Keratinocyte (primary cell): ENCODE measurements around the gene OTOF. TPM values are rescaled to one million over a fixed set of nuclear protein-coding genes. Genes with fewer than 3 reads are reported as not detected.

ENCODE experiments used
- DNase-seq: peaks from one replicate; pipeline ENCODE4 v3.0.0-alpha.2; 2011; ENCODE audit warnings: low read depth, missing footprints, low spot score
- FAIRE-seq: peaks from 2 replicates; lab custom pipeline; 2011; peaks lifted over from hg19 to GRCh38; lab: Jason Lieb, UNC
- H2AFZ ChIP-seq: 2 replicates; pipeline ENCODE4 v1.6.0; 2012; ENCODE audit warnings: low read length, control low read depth, inconsistent platforms; ENCODE audit not compliant: control insufficient read depth
- H3K27ac ChIP-seq: 2 replicates; pipeline ENCODE4 v1.5.1; 2011; ENCODE audit warnings: low read length; ENCODE audit not compliant: control insufficient read depth, insufficient read depth
- H3K27me3 ChIP-seq: 3 replicates; pipeline ENCODE4 v1.6.0; 2011; ENCODE audit warnings: low read length; ENCODE audit not compliant: control insufficient read depth, insufficient read depth; ENCODE audit errors: extremely low read depth
- H3K36me3 ChIP-seq, 2 experiments: 2 replicates in 1 of 2; 3 replicates in 1 of 2; pipeline ENCODE4 v1.5.1; 2011; ENCODE audit warnings: low read length in 2 of 2, mild to moderate bottlenecking in 1 of 2; ENCODE audit not compliant: control insufficient read depth in 2 of 2, insufficient read depth in 2 of 2; ENCODE audit errors: extremely low read depth in 1 of 2
- H3K4me1 ChIP-seq: 3 replicates; pipeline ENCODE4 v1.5.1; 2011; ENCODE audit warnings: low read length; ENCODE audit not compliant: control insufficient read depth, insufficient read depth; ENCODE audit errors: extremely low read depth
- H3K4me2 ChIP-seq: 3 replicates; pipeline ENCODE4 v1.6.0; 2011; ENCODE audit warnings: low read depth, low read length; ENCODE audit not compliant: control insufficient read depth, insufficient read depth; ENCODE audit errors: extremely low read depth
- H3K4me3 ChIP-seq, 3 experiments: fragments of 200-600 bp in 1 of 3; sonication (generic) in 1 of 3; 2 replicates in 2 of 3; 3 replicates in 1 of 3; pipeline ENCODE4 v1.5.1; 2011 to 2016; ENCODE audit warnings: low read length in 3 of 3, mild to moderate bottlenecking in 3 of 3, control low read depth in 2 of 3, inconsistent platforms in 1 of 3, low read depth in 1 of 3, mixed read lengths in 1 of 3, mixed run types in 1 of 3, moderate library complexity in 1 of 3; ENCODE audit not compliant: control insufficient read depth in 2 of 3, insufficient read depth in 2 of 3; ENCODE audit errors: extremely low read depth in 1 of 3
- H3K79me2 ChIP-seq: 2 replicates; pipeline ENCODE4 v1.6.0; 2012; ENCODE audit warnings: low read length; ENCODE audit not compliant: control insufficient read depth, insufficient read depth
- H3K9ac ChIP-seq: 3 replicates; pipeline ENCODE4 v1.6.0; 2011; ENCODE audit warnings: low read length; ENCODE audit not compliant: control insufficient read depth, insufficient read depth; ENCODE audit errors: extremely low read depth
- H3K9me1 ChIP-seq: 3 replicates; pipeline ENCODE4 v1.6.0; 2011; ENCODE audit warnings: low read length; ENCODE audit not compliant: control insufficient read depth, insufficient read depth; ENCODE audit errors: extremely low read depth
- H3K9me3 ChIP-seq: 2 replicates; pipeline ENCODE4 v1.5.1; 2012; ENCODE audit warnings: low read depth, low read length; ENCODE audit not compliant: control insufficient read depth
- H4K20me1 ChIP-seq: 3 replicates; pipeline ENCODE4 v1.6.0; 2011; ENCODE audit warnings: low read length; ENCODE audit not compliant: control insufficient read depth, insufficient read depth; ENCODE audit errors: extremely low read depth
- EZH2 ChIP-seq: IDR thresholded peaks from one replicate; pipeline ENCODE4 v1.6.1; 2012; ENCODE audit warnings: inconsistent platforms, mild to moderate bottlenecking, low read length, moderate library complexity
- dilution Hi-C: fragments of 300-500 bp; cut with MboI; formaldehyde crosslinking; loops from one replicate; pipeline ENCODE4 v1.7.0; 2020; ENCODE audit warnings: low sequenced_read_pairs; ENCODE audit not compliant: extremely low pct_ligation_motif_present
- polyA plus RNA-seq, 5 experiments: library from polyadenylated mRNA; depleted of rRNA in 3 of 5; stranded (reverse) in 3 of 5; stranded (forward) in 1 of 5; unstranded in 1 of 5; fragments of >200 nt; gene quantifications; 1 replicate in 1 of 5; 2 replicates in 3 of 5; 3 replicates in 1 of 5; pipeline versions ENCODE4 v1.2.1 to v1.2.3, GENCODE V29; 2011 to 2012; ENCODE audit warnings: missing spikeins in 2 of 5, low read depth in 1 of 5, low replicate concordance in 1 of 5
- TF ChIP-seq, protein P1 (sequence below), 3 experiments: IDR thresholded peaks in 1 of 3; conservative IDR thresholded peaks in 1 of 3; optimal IDR thresholded peaks in 1 of 3; 2 replicates in 2 of 3; 3 replicates in 1 of 3; pipeline versions ENCODE3 to v1.5.1; 2011; ENCODE audit warnings: low read length in 3 of 3, mild to moderate bottlenecking in 3 of 3, moderate library complexity in 2 of 3, control low read depth in 1 of 3, inconsistent platforms in 1 of 3; ENCODE audit not compliant: insufficient read depth in 2 of 3; ENCODE audit errors: extremely low read depth in 1 of 3

Gene OTOF
- polyA plus RNA-seq, 1 donor (not counting 4 experiments of a cell fraction or from before 2014, with no cell fraction given): not detected

DNA sequence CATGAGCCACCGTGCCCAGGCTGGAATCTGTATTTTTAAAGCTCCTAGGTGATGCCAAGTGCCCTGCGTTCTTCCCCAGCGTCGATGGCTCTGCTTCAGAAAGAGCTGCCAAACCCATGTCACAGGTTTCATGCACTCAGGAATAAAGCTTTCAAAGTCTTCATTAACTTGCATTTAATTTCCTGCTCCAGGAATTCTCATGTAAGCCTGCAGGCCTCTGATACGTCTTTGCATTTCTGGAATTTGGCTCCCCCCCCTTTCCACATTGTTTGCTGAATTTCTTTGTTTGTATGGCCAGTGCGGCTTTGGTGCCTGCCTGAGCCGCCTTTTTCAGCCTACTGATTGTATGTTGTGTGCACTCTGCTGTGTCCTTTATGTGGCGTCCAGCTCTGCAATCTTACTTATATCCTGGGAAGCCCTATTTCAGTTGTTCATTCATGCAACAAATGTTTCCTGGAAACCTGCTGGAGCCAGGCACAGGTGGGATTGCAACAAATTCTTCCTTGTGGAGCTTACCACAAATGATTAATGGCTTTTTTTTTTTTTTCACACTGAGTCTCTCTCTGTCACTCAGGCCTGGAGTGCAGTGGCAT lies 17.9 kb upstream of the OTOF start:
- H3K36me3 ChIP-seq: no peaks in the 10 kb centered on the region
- no peak overlapping the region for H3K9ac ChIP-seq
- DNase-seq (no peak), FAIRE-seq (no peak)
- no peak overlapping the region for H2AFZ ChIP-seq
- H3K27ac ChIP-seq: no peak overlapping the region
- no peaks in the 10 kb centered on the region for H3K4me1 ChIP-seq
- no peaks in the 10 kb centered on the region for H3K9me1 ChIP-seq
- H3K27me3 ChIP-seq: peaks cover 15% of the 10 kb centered on the region
- no peaks in the 10 kb centered on the region for H3K79me2 ChIP-seq
- no peak overlapping the region for H3K4me3 ChIP-seq
- dilution Hi-C loops: no loop called here
- no peak overlapping the region for H3K4me2 ChIP-seq
- H3K9me3 ChIP-seq: no peaks in the 10 kb centered on the region
- H4K20me1 ChIP-seq: no peaks in the 10 kb centered on the region
- TF ChIP-seq, protein P1, sequence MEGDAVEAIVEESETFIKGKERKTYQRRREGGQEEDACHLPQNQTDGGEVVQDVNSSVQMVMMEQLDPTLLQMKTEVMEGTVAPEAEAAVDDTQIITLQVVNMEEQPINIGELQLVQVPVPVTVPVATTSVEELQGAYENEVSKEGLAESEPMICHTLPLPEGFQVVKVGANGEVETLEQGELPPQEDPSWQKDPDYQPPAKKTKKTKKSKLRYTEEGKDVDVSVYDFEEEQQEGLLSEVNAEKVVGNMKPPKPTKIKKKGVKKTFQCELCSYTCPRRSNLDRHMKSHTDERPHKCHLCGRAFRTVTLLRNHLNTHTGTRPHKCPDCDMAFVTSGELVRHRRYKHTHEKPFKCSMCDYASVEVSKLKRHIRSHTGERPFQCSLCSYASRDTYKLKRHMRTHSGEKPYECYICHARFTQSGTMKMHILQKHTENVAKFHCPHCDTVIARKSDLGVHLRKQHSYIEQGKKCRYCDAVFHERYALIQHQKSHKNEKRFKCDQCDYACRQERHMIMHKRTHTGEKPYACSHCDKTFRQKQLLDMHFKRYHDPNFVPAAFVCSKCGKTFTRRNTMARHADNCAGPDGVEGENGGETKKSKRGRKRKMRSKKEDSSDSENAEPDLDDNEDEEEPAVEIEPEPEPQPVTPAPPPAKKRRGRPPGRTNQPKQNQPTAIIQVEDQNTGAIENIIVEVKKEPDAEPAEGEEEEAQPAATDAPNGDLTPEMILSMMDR (optimal IDR thresholded peaks at IDR 0.05 in 1 of 3, IDR thresholded peaks at IDR 0.05 in 1 of 3, conservative IDR thresholded peaks at IDR 0.05 in 1 of 3; ENCODE audit: extremely low read depth in 1 of 3, insufficient read depth in 2 of 3, low read length in 3 of 3): no peak
- TF ChIP-seq EZH2: no peak

DNA sequence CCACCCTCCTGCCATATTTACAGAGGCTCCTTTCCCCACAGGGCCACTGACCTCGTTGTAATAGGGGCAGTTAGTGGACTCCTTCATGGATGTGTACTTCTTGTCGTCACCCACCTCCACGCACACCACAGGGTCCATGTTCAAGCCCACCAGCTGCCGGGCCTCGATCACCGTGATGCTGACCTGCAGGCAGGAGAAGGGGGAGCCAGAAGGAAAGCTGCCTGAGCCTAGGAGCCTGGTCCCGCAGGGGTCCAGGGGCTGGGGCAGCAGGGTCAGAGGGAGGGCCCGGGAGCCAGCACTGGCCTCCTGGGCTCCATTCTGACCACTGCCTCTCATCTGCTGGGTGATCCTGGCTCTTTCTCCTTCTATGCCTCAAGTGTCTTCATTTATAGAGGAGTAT lies 17.0 kb upstream of the OTOF start:
- Histone ChIP-seq H2AFZ (no peak overlapping the region), H3K27me3 (peaks cover 17% of the 10 kb centered on the region), H3K27ac (no peak overlapping the region), H3K36me3 (no peaks in the 10 kb centered on the region), H3K4me3 (no peak overlapping the region), H3K79me2 (no peaks in the 10 kb centered on the region), H3K9ac (no peak overlapping the region), H3K4me2 (no peak overlapping the region), H4K20me1 (no peaks in the 10 kb centered on the region), H3K9me1 (no peaks in the 10 kb centered on the region), H3K9me3 (no peaks in the 10 kb centered on the region), H3K4me1 (no peaks in the 10 kb centered on the region)
- DNase-seq (no peak), FAIRE-seq (no peak)
- TF ChIP-seq EZH2: no peak
- TF ChIP-seq, protein P1 (optimal IDR thresholded peaks at IDR 0.05 in 1 of 3, IDR thresholded peaks at IDR 0.05 in 1 of 3, conservative IDR thresholded peaks at IDR 0.05 in 1 of 3; ENCODE audit: extremely low read depth in 1 of 3, insufficient read depth in 2 of 3, low read length in 3 of 3): no peak
- dilution Hi-C loops: no loop called here
